Measurements from ENCODE around the gene HPS1.

Gene HPS1

GRCh38 chr10:98367604-98368451 is 78.9 kb downstream of the HPS1 start:
- H3K36me3 Mint-ChIP-seq (ENCODE audit: insufficient read depth), result no peaks in the 10 kb centered on the region
- no peaks in the 10 kb centered on the region for H3K4me1 Mint-ChIP-seq
- H3K9me3 Mint-ChIP-seq, result no peaks in the 10 kb centered on the region
- H3K27me3 Mint-ChIP-seq, result peaks cover 12% of the 10 kb centered on the region
- no peak overlapping the region for H3K4me3 Mint-ChIP-seq
- ATAC-seq (replicated peaks; ENCODE audit: extremely low read depth, poor library complexity, severe bottlenecking), result no peak
- no peak overlapping the region for H3K27ac Mint-ChIP-seq (ENCODE audit: low read depth)
- no peak for DNase-seq (ENCODE audit: low spot score in 2 of 2)

Data from central memory CD8-positive, alpha-beta T cell (primary cell).